ENCODE data around the gene EXOC2. TPM values are rescaled to one million over a fixed set of nuclear protein-coding genes. Genes with fewer than 3 reads are reported as not detected.

EXOC2 gene
- total RNA-seq, 1 experiment from 2014 or later: 30.5 TPM

DNA sequence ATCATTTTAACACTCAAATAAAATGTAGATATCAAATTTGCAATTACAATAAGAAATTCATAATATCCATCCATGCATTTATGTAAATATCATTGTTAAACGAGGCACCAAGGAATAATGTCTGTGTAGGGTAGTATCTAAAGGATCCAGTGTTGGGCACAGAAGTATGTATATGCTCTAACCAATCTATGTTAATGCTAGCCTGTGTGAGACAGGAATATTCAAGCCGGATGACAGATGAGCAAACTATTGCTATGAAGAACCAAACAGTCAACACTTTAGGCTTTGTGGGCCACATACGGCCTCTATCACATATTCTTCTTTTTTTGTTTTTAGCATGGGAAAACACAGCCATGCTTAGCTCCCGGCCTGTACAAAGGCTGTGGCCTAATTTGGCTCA lies 81.0 kb downstream of the EXOC2 start:
- ChIA-PET POLR2A (no interaction called here), CTCF (no interaction called here)
- in situ Hi-C loops (cut with HindIII; ENCODE audit: low pct_unique_long_range_greater_than_20kb, low sequenced_read_pairs) (no loop called here), intact Hi-C loops (cut with micrococcal nuclease; ENCODE audit: unreplicated experiment) (no loop called here)
- ATAC-seq: no peak
- no TSS peak for BruUV-seq (replicated peaks)
- H3K27me3 ChIP-seq (ENCODE audit: control insufficient read depth, insufficient read depth, low read length): no peaks in the 10 kb centered on the region
- H3K4me1 ChIP-seq (ENCODE audit: control insufficient read depth, insufficient read depth, low read length): no peaks in the 10 kb centered on the region
- DNase-seq (ENCODE audit: low read depth, low spot score): no peak
- no peak overlapping the region for H3K27ac ChIP-seq (ENCODE audit: low read length)
- no peak for TF ChIP-seq TCF7L2 (IDR thresholded peaks at IDR 0.05; ENCODE audit: low read depth, low read length)
- no peak for TF ChIP-seq SIN3A (IDR thresholded peaks at IDR 0.05; ENCODE audit: borderline replicate concordance, insufficient read depth, low read depth, low read length)
- no peak for TF ChIP-seq POLR2AphosphoS5 (IDR thresholded peaks at IDR 0.05; ENCODE audit: low read depth, low read length)
- TF ChIP-seq, protein P1, sequence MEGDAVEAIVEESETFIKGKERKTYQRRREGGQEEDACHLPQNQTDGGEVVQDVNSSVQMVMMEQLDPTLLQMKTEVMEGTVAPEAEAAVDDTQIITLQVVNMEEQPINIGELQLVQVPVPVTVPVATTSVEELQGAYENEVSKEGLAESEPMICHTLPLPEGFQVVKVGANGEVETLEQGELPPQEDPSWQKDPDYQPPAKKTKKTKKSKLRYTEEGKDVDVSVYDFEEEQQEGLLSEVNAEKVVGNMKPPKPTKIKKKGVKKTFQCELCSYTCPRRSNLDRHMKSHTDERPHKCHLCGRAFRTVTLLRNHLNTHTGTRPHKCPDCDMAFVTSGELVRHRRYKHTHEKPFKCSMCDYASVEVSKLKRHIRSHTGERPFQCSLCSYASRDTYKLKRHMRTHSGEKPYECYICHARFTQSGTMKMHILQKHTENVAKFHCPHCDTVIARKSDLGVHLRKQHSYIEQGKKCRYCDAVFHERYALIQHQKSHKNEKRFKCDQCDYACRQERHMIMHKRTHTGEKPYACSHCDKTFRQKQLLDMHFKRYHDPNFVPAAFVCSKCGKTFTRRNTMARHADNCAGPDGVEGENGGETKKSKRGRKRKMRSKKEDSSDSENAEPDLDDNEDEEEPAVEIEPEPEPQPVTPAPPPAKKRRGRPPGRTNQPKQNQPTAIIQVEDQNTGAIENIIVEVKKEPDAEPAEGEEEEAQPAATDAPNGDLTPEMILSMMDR (IDR thresholded peaks at IDR 0.05): no peak
- TF ChIP-seq, protein P2, sequence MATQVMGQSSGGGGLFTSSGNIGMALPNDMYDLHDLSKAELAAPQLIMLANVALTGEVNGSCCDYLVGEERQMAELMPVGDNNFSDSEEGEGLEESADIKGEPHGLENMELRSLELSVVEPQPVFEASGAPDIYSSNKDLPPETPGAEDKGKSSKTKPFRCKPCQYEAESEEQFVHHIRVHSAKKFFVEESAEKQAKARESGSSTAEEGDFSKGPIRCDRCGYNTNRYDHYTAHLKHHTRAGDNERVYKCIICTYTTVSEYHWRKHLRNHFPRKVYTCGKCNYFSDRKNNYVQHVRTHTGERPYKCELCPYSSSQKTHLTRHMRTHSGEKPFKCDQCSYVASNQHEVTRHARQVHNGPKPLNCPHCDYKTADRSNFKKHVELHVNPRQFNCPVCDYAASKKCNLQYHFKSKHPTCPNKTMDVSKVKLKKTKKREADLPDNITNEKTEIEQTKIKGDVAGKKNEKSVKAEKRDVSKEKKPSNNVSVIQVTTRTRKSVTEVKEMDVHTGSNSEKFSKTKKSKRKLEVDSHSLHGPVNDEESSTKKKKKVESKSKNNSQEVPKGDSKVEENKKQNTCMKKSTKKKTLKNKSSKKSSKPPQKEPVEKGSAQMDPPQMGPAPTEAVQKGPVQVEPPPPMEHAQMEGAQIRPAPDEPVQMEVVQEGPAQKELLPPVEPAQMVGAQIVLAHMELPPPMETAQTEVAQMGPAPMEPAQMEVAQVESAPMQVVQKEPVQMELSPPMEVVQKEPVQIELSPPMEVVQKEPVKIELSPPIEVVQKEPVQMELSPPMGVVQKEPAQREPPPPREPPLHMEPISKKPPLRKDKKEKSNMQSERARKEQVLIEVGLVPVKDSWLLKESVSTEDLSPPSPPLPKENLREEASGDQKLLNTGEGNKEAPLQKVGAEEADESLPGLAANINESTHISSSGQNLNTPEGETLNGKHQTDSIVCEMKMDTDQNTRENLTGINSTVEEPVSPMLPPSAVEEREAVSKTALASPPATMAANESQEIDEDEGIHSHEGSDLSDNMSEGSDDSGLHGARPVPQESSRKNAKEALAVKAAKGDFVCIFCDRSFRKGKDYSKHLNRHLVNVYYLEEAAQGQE (IDR thresholded peaks at IDR 0.05; ENCODE audit: insufficient read depth in 1 of 2, low read depth in 2 of 2, low read length in 1 of 2): no peak
- no peaks in the 10 kb centered on the region for H3K9me3 ChIP-seq (ENCODE audit: control insufficient read depth, insufficient read depth, low read depth, low read length)
- H3K4me3 ChIP-seq (ENCODE audit: low read depth in 2 of 2, low read length in 2 of 2): no peak overlapping the region
- no peaks in the 10 kb centered on the region; the same call in 1 of the 2 replicates for H3K36me3 ChIP-seq (ENCODE audit: control insufficient read depth, insufficient read depth, low read length)

DNA sequence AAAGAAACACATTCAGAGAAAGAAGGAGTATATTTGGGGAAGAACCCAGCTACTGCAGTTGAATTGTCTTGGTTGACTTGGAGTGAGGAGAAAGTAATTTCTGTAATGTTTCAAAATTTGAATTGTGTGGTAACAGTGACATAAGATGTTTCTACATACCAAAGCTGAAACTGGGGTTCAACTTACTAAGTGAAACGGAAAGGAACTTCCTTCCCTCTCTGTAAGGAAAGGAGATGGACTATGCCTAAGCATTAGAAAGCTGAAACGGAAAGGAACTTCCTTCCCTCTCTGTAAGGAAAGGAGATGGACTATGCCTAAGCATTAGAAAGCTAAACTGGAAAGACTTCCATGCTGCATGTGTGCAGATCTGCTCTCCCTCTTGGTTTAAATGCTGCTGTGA lies 82.1 kb downstream of the EXOC2 start:
- ChIA-PET POLR2A (no interaction called here), CTCF (no interaction called here)
- no peak for ATAC-seq
- H3K36me3 ChIP-seq (ENCODE audit: control insufficient read depth, insufficient read depth, low read length): no peaks in the 10 kb centered on the region; the same call in 1 of the 2 replicates
- intact Hi-C loops (cut with micrococcal nuclease; ENCODE audit: unreplicated experiment) (no loop called here), in situ Hi-C loops (cut with HindIII; ENCODE audit: low pct_unique_long_range_greater_than_20kb, low sequenced_read_pairs) (no loop called here)
- BruUV-seq (replicated peaks): no TSS peak
- no peaks in the 10 kb centered on the region for H3K27me3 ChIP-seq (ENCODE audit: control insufficient read depth, insufficient read depth, low read length)
- no peak for DNase-seq (ENCODE audit: low read depth, low spot score)
- no peaks in the 10 kb centered on the region for H3K9me3 ChIP-seq (ENCODE audit: control insufficient read depth, insufficient read depth, low read depth, low read length)
- H3K4me3 ChIP-seq (ENCODE audit: low read depth in 2 of 2, low read length in 2 of 2): no peak overlapping the region
- H3K27ac ChIP-seq (ENCODE audit: low read length): no peak overlapping the region
- TF ChIP-seq, protein P2 (IDR thresholded peaks at IDR 0.05; ENCODE audit: insufficient read depth in 1 of 2, low read depth in 2 of 2, low read length in 1 of 2): no peak
- TF ChIP-seq, protein P1 (IDR thresholded peaks at IDR 0.05): no peak
- no peak for TF ChIP-seq TCF7L2 (IDR thresholded peaks at IDR 0.05; ENCODE audit: low read depth, low read length)
- TF ChIP-seq POLR2AphosphoS5 (IDR thresholded peaks at IDR 0.05; ENCODE audit: low read depth, low read length): no peak
- TF ChIP-seq SIN3A (IDR thresholded peaks at IDR 0.05; ENCODE audit: borderline replicate concordance, insufficient read depth, low read depth, low read length): no peak
- H3K4me1 ChIP-seq (ENCODE audit: control insufficient read depth, insufficient read depth, low read length): no peaks in the 10 kb centered on the region

Measured in Panc1 (cell line).